Brain pericyte (primary cell): ENCODE data around the gene SCN5A.

Source experiments
- DNase-seq: peaks from one replicate; pipeline ENCODE4 v3.0.0-alpha.2; 2012; ENCODE audit warnings: low read depth, low spot score

SCN5A gene

GRCh38 chr3:38647217-38647970, 2.1 kb downstream of the SCN5A start:
- no peak for DNase-seq

DNA sequence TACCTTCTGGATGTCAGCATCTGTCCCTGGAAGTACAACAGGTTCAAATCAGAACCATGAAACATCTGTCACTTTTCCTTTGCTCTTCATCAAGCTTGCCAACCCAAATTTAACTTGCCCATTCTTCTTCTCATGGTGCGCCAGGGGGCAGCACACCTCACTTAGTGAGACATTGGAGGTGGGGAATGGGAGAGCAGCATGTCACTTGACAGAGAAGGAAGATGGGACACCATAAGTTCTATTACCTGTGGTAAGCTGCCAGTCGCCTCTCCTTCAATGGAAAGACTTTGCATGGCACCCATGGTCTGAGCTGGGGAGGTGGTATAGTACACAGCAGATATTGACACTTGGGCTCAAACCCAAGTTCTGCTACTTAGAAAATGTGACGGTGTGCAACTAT, 2.9 kb downstream of the SCN5A start:
- DNase-seq: no peak

DNA sequence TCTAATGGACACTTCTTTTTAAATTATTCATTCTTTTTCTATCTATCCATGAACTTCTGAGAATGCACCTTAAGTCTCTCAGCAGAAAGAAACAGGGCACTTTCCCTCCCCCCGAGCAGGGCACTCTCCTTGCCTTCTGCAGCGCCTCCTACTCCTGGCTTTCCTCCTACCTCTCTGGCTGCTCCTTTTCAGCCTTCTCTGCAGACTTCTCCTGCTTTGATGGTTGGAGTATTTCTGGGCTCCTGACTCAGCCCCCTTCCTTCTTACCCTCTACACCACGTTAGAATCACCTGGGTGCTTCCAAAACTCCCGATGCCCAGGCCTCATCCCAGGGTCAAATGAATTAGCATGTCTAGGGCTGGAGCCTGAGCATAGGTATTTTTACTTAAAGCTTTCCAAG, 3.4 kb downstream of the SCN5A start:
- DNase-seq: no peak

DNA sequence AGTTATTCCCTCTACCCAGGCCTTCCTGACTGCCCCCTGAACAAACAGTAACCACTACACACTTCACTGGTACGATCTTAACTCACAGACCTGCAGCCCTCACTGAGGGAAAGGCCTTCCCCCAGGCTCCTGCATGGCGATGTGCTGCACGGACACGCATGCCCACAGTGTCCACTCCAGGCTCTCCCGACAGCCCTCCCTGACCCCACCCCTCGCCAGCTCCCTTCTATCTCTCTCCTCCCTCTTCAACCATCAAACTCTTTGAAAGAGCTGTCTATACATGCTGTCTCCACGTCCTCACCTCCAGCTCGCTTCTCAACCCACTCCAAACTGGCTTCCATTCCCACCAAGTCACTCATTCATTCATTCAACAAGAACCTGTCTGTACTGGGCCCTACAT, 3.9 kb downstream of the SCN5A start:
- DNase-seq: no peak

DNA sequence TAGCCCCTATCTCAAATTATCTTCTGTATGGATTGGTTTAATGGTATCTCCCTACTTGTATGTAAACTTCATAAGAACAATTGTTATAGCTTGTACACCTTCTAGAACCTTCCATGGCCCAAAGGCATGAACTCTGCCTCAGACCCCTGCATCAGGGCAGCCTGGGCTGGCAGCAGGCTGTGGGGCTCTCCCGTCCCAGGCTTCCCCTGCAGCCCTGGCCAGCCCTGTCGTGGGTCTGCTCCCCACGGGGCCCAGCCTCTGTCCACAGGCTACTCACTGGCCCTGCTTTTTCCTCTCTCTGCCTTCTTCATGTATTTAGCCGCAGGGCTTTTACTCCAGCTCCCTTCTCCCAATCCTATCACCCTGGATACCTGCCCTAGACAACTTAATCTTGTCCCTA, 4.4 kb downstream of the SCN5A start:
- no peak for DNase-seq

DNA sequence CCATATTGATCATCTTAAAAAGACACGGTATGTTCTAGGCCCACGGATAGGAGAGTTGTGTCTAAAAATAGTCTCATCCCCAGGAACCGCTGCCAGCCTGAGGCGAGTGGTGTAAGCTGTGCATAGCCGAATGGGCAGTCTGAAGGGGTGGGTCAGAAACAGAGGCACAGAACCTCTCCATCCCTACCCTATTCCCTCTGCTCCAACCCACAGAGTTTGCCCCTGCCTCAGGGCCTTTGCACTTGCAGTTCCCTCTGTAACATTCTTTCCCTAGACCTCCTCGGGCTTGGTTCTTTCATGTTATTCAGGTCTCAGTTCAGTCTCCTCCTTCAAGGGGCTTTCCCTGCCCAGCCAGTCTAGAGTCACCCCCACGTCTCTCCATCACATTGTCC, 4.8 kb downstream of the SCN5A start:
- DNase-seq: no peak

DNA sequence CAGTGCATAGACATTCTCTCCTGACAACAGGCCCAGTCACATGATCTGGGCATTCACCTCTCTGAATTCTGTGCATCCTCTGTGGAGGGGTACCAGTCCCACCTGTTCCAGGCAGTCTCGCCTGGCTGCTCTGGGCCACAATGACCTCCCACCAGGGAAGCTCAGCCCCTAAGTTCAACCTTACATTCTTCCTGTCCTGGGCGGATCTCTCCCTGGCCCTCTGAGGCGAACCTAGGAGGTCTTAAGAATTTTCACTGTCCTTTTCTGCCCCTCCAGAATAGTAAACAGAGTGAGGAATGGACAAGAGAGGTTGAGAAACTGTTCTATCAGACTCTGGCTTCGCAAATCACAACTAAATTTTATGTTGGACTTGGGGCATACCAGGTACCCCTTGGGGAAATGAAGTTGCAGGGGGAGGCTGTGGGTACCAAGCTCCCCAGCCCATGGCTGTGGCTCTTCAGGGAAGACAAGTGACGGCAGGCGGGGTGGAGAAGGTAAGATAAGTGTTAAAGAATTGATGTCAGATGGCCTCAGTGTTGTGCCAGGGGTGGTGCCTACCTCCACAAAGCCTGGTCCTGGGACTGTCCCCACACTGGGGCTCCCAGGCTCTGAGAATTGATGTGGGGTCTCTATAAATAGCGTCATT, 5.3 kb downstream of the SCN5A start:
- DNase-seq: no peak

- no peak for DNase-seq
Observed at GRCh38 chr3:38643592-38643991, 5.9 kb downstream of the SCN5A start.

- no peak for DNase-seq
Observed at GRCh38 chr3:38643090-38643489, 6.4 kb downstream of the SCN5A start.

- no peak for DNase-seq
Observed at GRCh38 chr3:38641461-38642110, 7.9 kb downstream of the SCN5A start.

DNA sequence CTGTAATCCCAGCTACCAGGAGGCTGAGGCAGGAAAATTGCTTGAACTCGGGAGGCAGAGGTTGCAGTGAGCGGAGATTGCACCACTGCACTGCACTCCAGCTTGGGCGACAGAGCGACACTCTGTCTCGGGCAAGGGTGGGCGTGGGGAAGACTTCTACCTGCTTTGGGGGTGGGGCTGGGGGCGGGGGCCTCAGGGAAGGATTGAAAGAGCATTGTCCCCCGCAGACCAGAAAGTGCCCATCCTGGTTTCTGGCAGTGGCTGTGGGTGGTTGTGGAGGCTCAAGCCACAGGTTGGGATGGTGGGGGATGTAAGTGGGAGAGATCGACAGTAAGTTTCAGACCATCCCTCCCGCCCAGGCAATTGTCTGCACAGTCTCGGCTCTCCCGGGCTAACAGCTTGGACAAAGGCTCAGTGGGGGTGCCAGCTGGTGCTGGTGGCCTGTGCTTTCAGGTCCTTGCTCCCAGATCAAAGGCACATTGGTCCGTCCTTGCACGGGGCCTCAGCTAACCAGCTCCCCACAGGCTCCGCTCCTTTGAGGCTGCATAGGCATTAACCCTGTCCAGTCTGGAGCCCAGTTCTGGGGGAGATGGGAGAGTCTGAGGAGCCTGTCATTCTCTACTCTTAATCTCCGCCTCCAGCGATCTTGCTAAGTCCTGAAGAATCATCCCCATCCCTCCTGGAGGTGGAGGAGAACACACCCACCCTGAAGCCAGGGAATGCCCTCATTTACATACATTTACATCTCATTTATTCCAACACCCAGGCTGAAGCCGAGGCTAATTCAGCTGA, 8.6 kb downstream of the SCN5A start:
- DNase-seq: no peak

DNA sequence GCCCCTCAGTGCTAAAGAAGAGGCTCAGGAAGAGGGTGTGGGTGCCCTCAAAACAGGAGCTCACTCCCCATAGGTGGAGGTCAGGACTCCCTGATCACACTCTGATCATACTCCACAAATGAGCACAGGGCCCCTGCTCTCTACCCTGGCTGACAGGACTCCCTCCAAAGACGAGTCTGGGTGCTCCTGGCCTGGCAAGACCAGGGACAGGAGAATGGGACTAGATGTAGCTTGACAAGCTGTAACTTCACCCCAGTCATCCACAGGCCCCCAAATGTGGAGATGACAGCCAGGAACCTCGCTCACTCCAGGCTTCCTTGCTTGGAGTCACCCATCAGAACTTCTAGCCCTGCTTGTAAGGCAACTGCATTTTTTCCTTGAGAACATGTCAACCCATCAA, 11.1 kb downstream of the SCN5A start:
- no peak for DNase-seq

- DNase-seq: no peak
Observed at GRCh38 chr3:38637906-38638305, 11.6 kb downstream of the SCN5A start.

DNA sequence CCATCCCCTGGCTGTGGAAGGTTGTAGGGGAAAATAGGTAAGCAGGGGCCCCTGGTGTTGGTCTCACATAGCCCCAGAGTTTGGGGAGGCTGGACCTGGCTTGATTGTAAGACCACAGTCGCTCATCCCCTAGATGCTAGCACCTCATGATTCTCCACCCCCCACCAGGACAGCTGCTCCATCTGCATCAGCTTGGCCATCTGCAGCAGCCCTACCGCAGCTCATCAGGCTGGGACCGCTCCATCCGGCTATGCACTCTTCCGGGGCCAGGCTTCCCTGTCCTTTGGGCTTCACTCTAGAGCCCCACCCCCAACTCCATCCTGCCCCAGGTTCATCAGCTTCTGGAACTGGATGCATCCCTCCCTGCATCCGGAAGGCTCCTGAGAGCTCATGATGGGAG, 12.6 kb downstream of the SCN5A start:
- no peak for DNase-seq

DNA sequence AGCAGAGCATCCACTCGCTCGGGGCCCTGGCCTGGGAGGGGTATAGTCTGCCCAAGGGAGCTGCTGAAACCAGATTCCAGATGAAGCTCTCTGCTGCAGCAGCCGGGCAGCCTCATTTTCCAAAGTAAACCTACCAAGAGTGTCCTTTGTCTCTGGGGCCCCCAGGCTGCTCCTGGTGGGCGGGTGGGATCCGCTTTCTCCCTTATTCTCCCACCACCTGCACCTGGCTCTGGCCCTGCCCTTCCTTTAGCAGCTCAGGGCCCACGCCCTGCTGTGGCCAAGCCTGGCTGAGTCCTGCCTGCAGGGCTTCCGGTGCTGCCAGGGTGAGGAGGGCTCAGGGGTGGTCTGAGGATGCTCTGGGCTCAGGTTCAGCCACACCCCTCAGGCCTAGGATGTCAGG, 13.0 kb downstream of the SCN5A start:
- DNase-seq: no peak

- no peak for DNase-seq
Observed at GRCh38 chr3:38634111-38634510, 15.4 kb downstream of the SCN5A start.

- DNase-seq: no peak
Observed at GRCh38 chr3:38632989-38633388, 16.5 kb downstream of the SCN5A start.

GRCh38 chr3:38630606-38631005, 18.9 kb downstream of the SCN5A start:
- DNase-seq: no peak

GRCh38 chr3:38630070-38630469, 19.4 kb downstream of the SCN5A start:
- no peak for DNase-seq

DNA sequence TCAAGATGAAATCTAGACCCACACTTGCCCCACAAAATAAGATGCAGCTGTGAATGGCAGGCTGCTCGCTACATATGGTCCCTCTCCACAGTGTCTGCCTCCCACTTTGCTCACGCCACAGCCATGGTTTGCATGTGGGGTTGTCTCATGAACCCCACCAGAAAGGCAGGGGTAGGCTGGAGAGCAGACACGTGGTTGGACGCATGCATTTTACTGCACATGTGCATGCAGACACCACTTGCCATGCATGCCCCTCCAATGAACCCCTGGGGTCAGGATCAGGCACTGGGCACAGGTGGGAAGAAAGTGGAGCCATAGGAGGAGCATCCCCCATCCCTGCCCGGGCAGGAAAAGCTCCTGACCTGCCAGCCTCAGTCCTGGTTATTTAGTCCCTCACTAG, 20.7 kb downstream of the SCN5A start:
- no peak for DNase-seq

GRCh38 chr3:38627956-38628355, 21.5 kb downstream of the SCN5A start:
- no peak for DNase-seq

DNA sequence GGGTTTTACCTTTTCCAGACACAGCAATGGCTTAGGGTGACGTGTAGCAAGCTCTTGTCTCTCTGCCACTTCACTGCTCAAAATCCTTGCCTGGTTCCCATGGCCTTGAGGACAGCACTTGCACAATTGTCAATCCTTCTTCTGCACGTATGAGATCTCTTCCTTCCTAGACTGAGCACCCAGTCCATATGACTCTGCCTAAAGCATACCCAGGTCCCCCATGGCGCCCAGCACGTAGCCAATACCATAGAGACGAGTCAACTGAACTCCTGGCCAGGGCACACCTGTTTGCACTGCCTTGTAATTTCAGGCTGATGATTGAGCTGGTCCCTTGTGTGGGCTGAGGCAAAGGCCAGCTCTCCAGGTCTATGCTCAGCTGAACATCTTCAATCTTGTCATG, 23.3 kb downstream of the SCN5A start:
- DNase-seq: no peak
